DMS79 (cell line): ENCODE results near the gene SRPX2.

Experiments
- DNase-seq: peaks from one replicate; lab custom pipeline; 2025; lab: John Stamatoyannopoulos, UW

The SRPX2 gene, protein sequence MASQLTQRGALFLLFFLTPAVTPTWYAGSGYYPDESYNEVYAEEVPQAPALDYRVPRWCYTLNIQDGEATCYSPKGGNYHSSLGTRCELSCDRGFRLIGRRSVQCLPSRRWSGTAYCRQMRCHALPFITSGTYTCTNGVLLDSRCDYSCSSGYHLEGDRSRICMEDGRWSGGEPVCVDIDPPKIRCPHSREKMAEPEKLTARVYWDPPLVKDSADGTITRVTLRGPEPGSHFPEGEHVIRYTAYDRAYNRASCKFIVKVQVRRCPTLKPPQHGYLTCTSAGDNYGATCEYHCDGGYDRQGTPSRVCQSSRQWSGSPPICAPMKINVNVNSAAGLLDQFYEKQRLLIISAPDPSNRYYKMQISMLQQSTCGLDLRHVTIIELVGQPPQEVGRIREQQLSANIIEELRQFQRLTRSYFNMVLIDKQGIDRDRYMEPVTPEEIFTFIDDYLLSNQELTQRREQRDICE

DNA sequence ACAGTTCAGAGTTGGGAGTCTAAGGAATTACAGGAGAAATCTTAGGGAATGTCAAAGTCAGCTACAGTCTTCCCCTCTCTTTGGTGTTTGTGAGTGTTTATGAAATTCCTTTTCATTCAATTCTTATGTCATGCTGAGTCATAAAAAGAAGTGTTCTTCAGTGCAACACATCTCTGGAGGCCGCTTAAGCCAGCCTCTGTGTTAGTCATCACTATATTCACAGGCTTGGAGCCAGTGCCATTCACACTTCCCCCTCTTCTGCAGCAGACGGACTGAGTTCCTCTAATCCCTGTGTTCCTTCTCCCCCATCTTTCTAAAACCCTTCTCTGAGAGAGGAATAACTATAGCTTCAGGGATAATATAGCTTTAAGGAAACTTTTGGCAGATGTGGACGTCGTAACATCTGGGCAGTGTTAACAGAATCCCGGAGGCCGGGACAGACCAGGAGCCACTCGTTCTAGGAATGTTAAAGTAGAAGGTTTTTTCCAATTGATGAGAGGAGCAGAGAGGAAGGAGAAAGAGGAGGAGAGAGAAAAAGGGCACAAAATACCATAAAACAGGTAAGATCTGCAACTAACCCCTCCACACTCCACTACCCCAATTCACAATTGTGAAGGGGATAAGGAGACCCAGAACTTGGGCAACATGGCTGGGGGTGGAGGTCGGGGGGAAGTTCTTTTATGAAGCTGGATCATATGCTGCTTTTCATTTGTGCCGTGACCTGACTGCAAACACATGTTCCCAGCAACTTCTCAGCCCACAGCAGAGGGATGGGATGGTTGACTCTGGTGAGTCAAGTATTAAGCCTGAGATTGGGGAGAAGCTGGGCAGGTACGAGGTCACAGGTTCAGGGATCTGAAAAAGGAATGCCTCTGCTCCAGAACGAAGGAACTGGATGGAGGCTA is at the start of gene SRPX2:
Gene SRPX2, plus strand, starts transcription at position 244 of the 905 bp plus-strand sequence. CDS start 2,124 bp downstream, outside the sequence.
- no peak for DNase-seq

DNA sequence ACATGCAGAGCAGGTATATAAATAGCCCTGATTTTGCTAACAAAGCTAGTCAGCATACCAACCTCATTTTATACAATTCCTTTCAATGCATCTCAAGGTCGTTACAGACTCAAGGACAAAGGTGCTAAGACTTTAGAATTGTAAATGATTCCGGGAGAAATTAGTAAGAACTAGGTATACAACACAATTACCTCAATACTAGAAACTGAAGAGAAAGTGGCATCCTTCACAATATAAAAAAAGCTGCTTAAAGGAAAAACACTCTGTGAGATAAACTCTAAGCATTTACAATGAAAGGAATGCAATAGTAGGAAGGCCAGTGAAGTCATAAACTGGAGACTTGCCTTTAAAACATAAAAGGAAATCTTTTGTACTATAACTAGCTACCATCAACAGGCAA is 47.4 kb upstream of the SRPX2 start:
- no peak for DNase-seq

DNA sequence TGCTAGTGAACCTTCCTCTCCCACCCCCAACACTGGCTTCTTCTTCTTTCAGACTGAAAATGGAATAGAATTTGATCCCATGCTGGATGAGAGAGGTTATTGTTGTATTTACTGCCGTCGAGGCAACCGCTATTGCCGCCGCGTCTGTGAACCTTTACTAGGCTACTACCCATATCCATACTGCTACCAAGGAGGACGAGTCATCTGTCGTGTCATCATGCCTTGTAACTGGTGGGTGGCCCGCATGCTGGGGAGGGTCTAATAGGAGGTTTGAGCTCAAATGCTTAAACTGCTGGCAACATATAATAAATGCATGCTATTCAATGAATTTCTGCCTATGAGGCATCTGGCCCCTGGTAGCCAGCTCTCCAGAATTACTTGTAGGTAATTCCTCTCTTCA is 44.5 kb upstream of the SRPX2 start:
- no peak for DNase-seq

GRCh38 chrX:100600340-100600739 is 43.7 kb upstream of the SRPX2 start:
- DNase-seq: no peak

- DNase-seq: no peak
Observed at GRCh38 chrX:100600758-100601157, 43.2 kb upstream of the SRPX2 start.

- DNase-seq: no peak
Observed at GRCh38 chrX:100606753-100607152, 37.2 kb upstream of the SRPX2 start.

DNA sequence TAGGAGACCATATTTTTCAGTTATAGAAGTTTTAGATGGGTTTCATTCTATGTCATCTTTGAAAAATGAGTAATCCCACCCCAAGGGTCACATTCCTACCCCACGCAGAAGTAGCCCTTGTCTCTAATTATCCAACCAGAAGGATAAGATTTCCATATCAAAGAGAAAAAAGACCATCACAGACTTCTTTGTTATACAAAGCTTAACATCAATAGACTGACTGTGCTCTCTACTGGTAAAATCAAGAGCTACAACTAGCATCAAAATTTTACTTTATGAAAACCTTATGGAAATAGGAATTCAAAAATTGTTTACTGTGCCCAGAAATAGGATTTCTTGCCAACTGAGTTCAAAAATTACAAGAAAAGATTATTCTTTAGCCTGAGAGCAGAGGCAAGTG is 34.4 kb upstream of the SRPX2 start:
- DNase-seq: no peak

DNA sequence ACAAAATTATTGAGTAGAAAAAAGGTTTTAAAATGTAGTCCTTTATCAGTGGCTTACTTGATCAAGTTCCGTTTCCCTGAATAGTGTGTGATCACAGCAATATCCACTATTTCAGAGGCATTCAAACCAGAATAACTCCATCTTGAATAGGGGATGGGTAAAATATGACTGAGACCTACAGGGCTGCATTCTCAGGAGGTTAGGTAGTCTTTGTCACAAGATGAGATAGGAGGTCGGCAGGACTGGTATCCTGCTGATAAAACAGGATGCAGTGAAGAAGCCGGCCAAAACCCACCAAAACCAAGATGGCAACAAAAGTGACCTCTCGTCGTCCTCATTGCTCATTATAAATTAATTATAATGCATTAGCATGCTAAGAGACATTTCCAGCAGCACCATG is 32.0 kb upstream of the SRPX2 start:
- DNase-seq: no peak

GRCh38 chrX:100615005-100615404 is 29.0 kb upstream of the SRPX2 start:
- DNase-seq: no peak

- no peak for DNase-seq
Observed at GRCh38 chrX:100623001-100623400, 21.0 kb upstream of the SRPX2 start.

GRCh38 chrX:100625985-100626491 is 18.0 kb upstream of the SRPX2 start:
- DNase-seq: no peak

DNA sequence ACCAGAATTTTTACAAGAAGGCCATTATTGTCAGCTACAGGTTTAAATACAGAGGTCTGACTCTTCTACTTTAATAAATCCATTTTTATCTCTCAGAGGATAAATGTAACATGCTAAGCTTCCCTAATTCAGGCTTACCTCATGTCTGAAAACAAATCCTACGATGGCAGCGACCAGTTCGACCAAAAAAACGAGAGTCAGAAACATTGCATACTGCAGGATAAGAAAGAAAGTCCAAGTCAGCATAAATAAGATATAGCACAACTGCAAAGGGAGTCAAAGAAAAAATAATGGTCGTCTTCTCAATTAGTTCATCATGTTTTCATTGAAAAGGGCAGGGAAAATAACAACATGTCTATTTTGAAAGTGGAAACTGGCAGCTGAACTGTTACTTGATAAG is 9.0 kb upstream of the SRPX2 start:
- no peak for DNase-seq

- no peak for DNase-seq
Observed at GRCh38 chrX:100635989-100636320, 8.0 kb upstream of the SRPX2 start.

GRCh38 chrX:100636321-100636991 is 7.5 kb upstream of the SRPX2 start, which contains the start of gene TSPAN6:
TSPAN6 (minus strand) TSS chrX:100636806; CDS start chrX:100636694, 112 bp downstream.
- peak; percentile 74 for DNase-seq

GRCh38 chrX:100642290-100642689 is 1.7 kb upstream of the SRPX2 start:
- no peak for DNase-seq

- DNase-seq: no peak
Observed at GRCh38 chrX:100643212-100643611, 787 bp upstream of the SRPX2 start.

- no peak for DNase-seq
Observed at GRCh38 chrX:100645106-100645505, 1.1 kb downstream of the SRPX2 start.

DNA sequence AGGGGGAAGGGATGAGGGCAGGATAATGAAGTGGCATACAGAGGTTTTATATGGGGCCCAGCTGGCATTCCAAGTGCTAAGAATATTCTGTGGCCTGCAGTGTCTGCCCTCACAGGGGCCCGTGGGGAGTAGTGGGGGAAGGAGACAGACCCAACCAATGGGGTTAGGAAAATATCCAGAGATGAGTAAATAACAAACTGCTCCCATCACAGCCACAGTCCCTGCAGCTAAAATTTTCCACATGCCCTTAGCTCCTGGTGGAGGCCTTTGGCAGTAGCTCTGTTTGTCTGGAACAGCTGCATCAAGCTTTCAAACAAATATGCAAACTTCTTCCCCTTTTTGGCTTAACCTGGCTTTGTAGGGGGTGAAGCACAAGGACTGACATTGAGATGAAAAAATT is 3.1 kb downstream of the SRPX2 start:
- DNase-seq: no peak

DNA sequence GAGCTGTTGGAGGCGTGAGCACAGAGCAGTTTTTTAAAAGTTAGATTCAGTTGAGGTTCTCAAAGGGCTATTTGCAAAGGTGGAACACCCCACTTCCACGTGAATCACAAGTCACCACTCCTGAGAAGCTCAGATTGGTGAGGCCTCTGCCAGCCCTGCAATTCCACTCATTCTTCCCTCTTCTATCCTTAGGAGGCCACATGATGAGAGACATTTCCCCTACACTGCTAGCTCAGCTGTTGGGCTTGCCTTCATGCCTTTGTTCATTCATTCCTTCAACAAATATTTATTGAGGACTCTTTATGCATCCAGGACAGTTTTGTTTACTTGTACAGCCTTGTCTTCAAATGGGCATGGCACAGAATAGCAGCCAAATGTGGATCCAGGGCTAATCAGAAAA is 3.7 kb downstream of the SRPX2 start:
- no peak for DNase-seq

- DNase-seq: no peak
Observed at GRCh38 chrX:100648458-100649417, 4.7 kb downstream of the SRPX2 start.
